ENCODE measurements around the gene ELAC2. TPM values are rescaled to one million over a fixed set of nuclear protein-coding genes. Genes with fewer than 3 reads are reported as not detected.

The ELAC2 gene
- total and polyA plus RNA-seq, 2 of the 8 experiments (the other 6 are each of a cell fraction or from before 2014, with no cell fraction given) = 91.6 to 127 TPM

GRCh38 chr17:12974005-12974531 is 43.8 kb downstream of the ELAC2 start:
- no peak for DNase-seq (ENCODE audit: low read depth in 1 of 2, low spot score in 2 of 2)
- Histone ChIP-seq H3K27me3 (replicated peaks in 1 of 4; ENCODE audit: control insufficient read depth in 3 of 4, extremely low read depth in 1 of 4, insufficient read depth in 3 of 4, low read length in 3 of 4) (no peaks in the 10 kb centered on the region), H4K91ac (replicated peaks; ENCODE audit: insufficient read length, low read length) (no peak overlapping the region)
- peak; percentile 33 for TF ChIP-seq RNF2 (IDR thresholded peaks at IDR 0.05; ENCODE audit: borderline replicate concordance, low read depth, low read length, missing control alignments, poor library complexity, severe bottlenecking)
- TF ChIP-seq TCF12 (IDR thresholded peaks at IDR 0.05; ENCODE audit: low read depth, low read length) = no peak
- TF ChIP-seq SP1 (IDR thresholded peaks at IDR 0.05; ENCODE audit: low read depth, low read length) = no peak
- TF ChIP-seq ZNF274 (IDR thresholded peaks at IDR 0.05; ENCODE audit: borderline replicate concordance, extremely low read depth, low read length) = no peak
- no peak for TF ChIP-seq TBP (IDR thresholded peaks at IDR 0.05; ENCODE audit: low read depth, low read length)
- TF ChIP-seq HDAC6 (IDR thresholded peaks at IDR 0.05; ENCODE audit: low read depth, low read length) = no peak
- 0 out of 4 replicates have a peak, but pooled peaks of 1 of the 2 experiments have one; percentile 50 for TF ChIP-seq HDAC2 (IDR thresholded peaks at IDR 0.05; ENCODE audit: borderline replicate concordance in 1 of 2, low read depth in 2 of 2, low read length in 2 of 2)
- TF ChIP-seq ASH2L (IDR thresholded peaks at IDR 0.05; ENCODE audit: low read length) = peak; percentile 61
- TF ChIP-seq CBX8 (IDR thresholded peaks at IDR 0.05; ENCODE audit: borderline replicate concordance, low read depth, low read length) = no peak

More at GRCh38 chr17:12974005-12974531, 43.8 kb downstream of the ELAC2 start:
- ChIA-PET CTCF (ENCODE audit: partially characterized antibody) (interaction anchor here (0.6 to 1.4 kb wide), 5 partner anchors 11 to 76 kb away, joined by 3 to 4 read pairs (median 3); no protein-coding TSS in a partner anchor), POLR2A (ENCODE audit: partially characterized antibody) (interaction anchor here (0.6 to 6.3 kb wide), 4 partner anchors 12 to 185 kb away, joined by 3 to 27 read pairs (median 3); partner anchors contain the start of gene ARHGAP44)
- Histone ChIP-seq H3K23ac (ENCODE audit: insufficient read length) (no peak overlapping the region), H2BK15ac (ENCODE audit: low read length) (no peak overlapping the region), H2BK12ac (ENCODE audit: low read depth, low read length) (peak overlapping the region; percentile 80; the same call in 1 of the 2 replicates), H3K4me1 (replicated peaks in 1 of 4; ENCODE audit: control insufficient read depth in 3 of 4, insufficient read depth in 4 of 4, low read length in 3 of 4) (peaks cover 6 to 18% (median 11%) of the 10 kb centered on the region in 4 experiments), H3K79me1 (ENCODE audit: low read depth, low read length) (no peaks in the 10 kb centered on the region), H3K18ac (ENCODE audit: extremely low read depth, low read length) (no peak overlapping the region), H3K56ac (replicated peaks; ENCODE audit: insufficient read length, low read depth, low read length) (no peak overlapping the region), H3K9me3 (ENCODE audit: insufficient read depth in 2 of 2, low read depth in 1 of 2, low read length in 1 of 2) (no peaks in the 10 kb centered on the region), H2BK120ac (replicated peaks; ENCODE audit: low read depth, low read length) (no peak overlapping the region), H4K5ac (ENCODE audit: insufficient read length, low read depth, low read length) (no peak overlapping the region), H2BK5ac (ENCODE audit: low read depth, low read length) (no peak overlapping the region), H3K36me3 (ENCODE audit: control insufficient read depth in 2 of 4, insufficient read depth in 4 of 4, low read length in 3 of 4) (no peaks in the 10 kb centered on the region), H3K14ac (ENCODE audit: insufficient read length) (no peak overlapping the region), H3K9ac (replicated peaks in 1 of 4; ENCODE audit: extremely low read depth in 1 of 4, low read depth in 3 of 4, low read length in 3 of 4) (peak overlapping the region in 3 of 4 experiments; percentile 18 to 56 (median 34); a peak in 4 of 7 replicates), H3K23me2 (ENCODE audit: low read depth, low read length) (peaks cover 6% of the 10 kb centered on the region), H3K4me2 (ENCODE audit: insufficient read depth in 1 of 2, low read depth in 2 of 2, low read length in 2 of 2) (peak overlapping the region; percentile 96 to 99), H4K8ac (ENCODE audit: extremely low read depth, insufficient read depth, low read length) (no peak overlapping the region; the same call in 1 of the 2 replicates), H3K27ac (ENCODE audit: low read depth, low read length) (no peak overlapping the region), H2AK5ac (ENCODE audit: low read depth, low read length) (no peak overlapping the region), H4K20me1 (replicated peaks in 1 of 2; ENCODE audit: control insufficient read depth in 1 of 2, insufficient read depth in 2 of 2, low read length in 2 of 2) (no peaks in the 10 kb centered on the region), H3K4me3 (ENCODE audit: extremely low read depth in 1 of 4, insufficient read depth in 2 of 4, low read depth in 3 of 4, low read length in 4 of 4) (peak overlapping the region; percentile 35 to 72 (median 48)), H3K79me2 (ENCODE audit: control insufficient read depth in 1 of 2, insufficient read depth in 2 of 2, low read length in 2 of 2) (no peaks in the 10 kb centered on the region), H2AFZ (ENCODE audit: low read length) (peak overlapping the region; percentile 21; the same call in 1 of the 2 replicates), H3K4ac (replicated peaks; ENCODE audit: insufficient read length, low read depth, low read length) (no peak overlapping the region), H2BK20ac (ENCODE audit: low read length) (no peak overlapping the region)
- 29% methylated on average over 13 of the region's 40 CpGs; no CpG with 5 or more reads in 1 of the 2 experiments for WGBS, 2 experiments (ENCODE audit: extremely low coverage in 1 of 2, insufficient coverage in 1 of 2, insufficient read length in 1 of 2, insufficient replicate concordance in 2 of 2, low coverage in 1 of 2, low lambda C conversion rate in 2 of 2, missing lambda C conversion rate in 1 of 2)
- FAIRE-seq = no peak

Data from H1 (cell line).